Calu3 (cell line): ENCODE results near the gene DCAKD. TPM values are rescaled to one million over a fixed set of nuclear protein-coding genes. Genes with fewer than 3 reads are reported as not detected.

ENCODE experiments used
- BruUV-seq: library from RNA; stranded (reverse); fragments of 400-500 nt; replicated peaks from 2 replicates; lab custom pipeline; 2021; lab: Mats Ljungman, UMichigan
- CTCF ChIA-PET: fragments of 300-600 bp; sonication (Branson Sonifier 250); formaldehyde crosslinking; loops from one replicate; lab custom pipeline; 2022; ENCODE audit warnings: antibody characterized with exemption; lab: Charles Lee
- DNase-seq: peaks from one replicate; pipeline ENCODE4 v3.0.0; 2022
- H3K27ac Mint-ChIP-seq: one replicate; pipeline ENCODE4 v1.8.0; 2022; ENCODE audit warnings: mixed read lengths; ENCODE audit not compliant: unreplicated experiment
- H3K27me3 Mint-ChIP-seq: one replicate; pipeline ENCODE4 v1.8.0; 2022; ENCODE audit warnings: mixed read lengths; ENCODE audit not compliant: unreplicated experiment
- H3K36me3 Mint-ChIP-seq: one replicate; pipeline ENCODE4 v1.8.0; 2022; ENCODE audit warnings: mild to moderate bottlenecking, moderate library complexity, mixed read lengths; ENCODE audit not compliant: insufficient read depth, unreplicated experiment
- H3K4me1 Mint-ChIP-seq: one replicate; pipeline ENCODE4 v1.8.0; 2022; ENCODE audit warnings: mild to moderate bottlenecking, low read depth, mixed read lengths; ENCODE audit not compliant: unreplicated experiment
- H3K4me3 Mint-ChIP-seq: one replicate; pipeline ENCODE4 v1.8.0; 2022; ENCODE audit warnings: mild to moderate bottlenecking, low read depth, moderate library complexity, mixed read lengths; ENCODE audit not compliant: unreplicated experiment
- H3K9me3 Mint-ChIP-seq: one replicate; pipeline ENCODE4 v1.8.0; 2022; ENCODE audit warnings: low read depth, mixed read lengths; ENCODE audit not compliant: unreplicated experiment
- intact Hi-C: fragments of 100-400 bp; cut with micrococcal nuclease; formaldehyde crosslinking; loops from one replicate; pipeline ENCODE4 v1.10.0; 2022; ENCODE audit not compliant: unreplicated experiment
- total RNA-seq: library from RNA; stranded (reverse); gene quantifications from 2 replicates; pipeline ENCODE4 v1.2.3, GENCODE V29; 2022
- TF ChIP-seq, protein P1 (sequence below): fragments of 200-600 bp; IDR thresholded peaks from one replicate; pipeline ENCODE4 v1.8.0; 2022; ENCODE audit warnings: antibody characterized with exemption; ENCODE audit not compliant: unreplicated experiment

Gene DCAKD
- total RNA-seq, 1 experiment from 2014 or later = 20.5 TPM

DNA sequence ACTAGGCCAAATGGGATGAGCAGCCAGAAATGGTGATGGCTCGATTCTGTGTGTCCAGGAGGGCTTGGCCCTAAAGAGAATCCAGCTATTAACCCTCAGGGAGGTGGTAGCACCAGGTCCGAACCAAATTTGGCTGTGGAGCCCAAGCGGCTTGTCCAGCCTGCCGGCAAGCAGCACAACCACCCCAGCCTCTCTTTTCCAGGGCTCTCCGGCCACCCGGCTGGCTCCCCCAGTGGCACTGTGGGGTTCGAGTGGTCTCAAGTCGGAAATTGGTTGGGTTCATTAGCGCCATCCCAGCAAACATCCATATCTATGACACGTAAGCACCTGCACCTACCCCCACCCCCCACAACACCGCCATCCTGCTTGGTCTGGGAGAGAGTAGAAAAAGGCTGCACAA is 45.5 kb upstream of the DCAKD start:
- DNase-seq = no peak
- no TSS peak for BruUV-seq
- H3K4me3 Mint-ChIP-seq = no peak overlapping the region
- H3K27me3 Mint-ChIP-seq = no peaks in the 10 kb centered on the region
- H3K9me3 Mint-ChIP-seq = peaks cover 3% of the 10 kb centered on the region
- TF ChIP-seq, protein P1, sequence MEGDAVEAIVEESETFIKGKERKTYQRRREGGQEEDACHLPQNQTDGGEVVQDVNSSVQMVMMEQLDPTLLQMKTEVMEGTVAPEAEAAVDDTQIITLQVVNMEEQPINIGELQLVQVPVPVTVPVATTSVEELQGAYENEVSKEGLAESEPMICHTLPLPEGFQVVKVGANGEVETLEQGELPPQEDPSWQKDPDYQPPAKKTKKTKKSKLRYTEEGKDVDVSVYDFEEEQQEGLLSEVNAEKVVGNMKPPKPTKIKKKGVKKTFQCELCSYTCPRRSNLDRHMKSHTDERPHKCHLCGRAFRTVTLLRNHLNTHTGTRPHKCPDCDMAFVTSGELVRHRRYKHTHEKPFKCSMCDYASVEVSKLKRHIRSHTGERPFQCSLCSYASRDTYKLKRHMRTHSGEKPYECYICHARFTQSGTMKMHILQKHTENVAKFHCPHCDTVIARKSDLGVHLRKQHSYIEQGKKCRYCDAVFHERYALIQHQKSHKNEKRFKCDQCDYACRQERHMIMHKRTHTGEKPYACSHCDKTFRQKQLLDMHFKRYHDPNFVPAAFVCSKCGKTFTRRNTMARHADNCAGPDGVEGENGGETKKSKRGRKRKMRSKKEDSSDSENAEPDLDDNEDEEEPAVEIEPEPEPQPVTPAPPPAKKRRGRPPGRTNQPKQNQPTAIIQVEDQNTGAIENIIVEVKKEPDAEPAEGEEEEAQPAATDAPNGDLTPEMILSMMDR = no peak
- intact Hi-C loops = loop anchor here (5.0 kb wide), 2 partner anchors 35 to 175 kb away; partner anchors contain the start of gene PLCD3
- peaks cover 88% of the 10 kb centered on the region for H3K36me3 Mint-ChIP-seq
- H3K27ac Mint-ChIP-seq = peak overlapping the region; percentile 62
- CTCF ChIA-PET = interaction anchor here (0.6 kb wide), 1 partner anchor 37 kb away, joined by 6 read pairs; no protein-coding TSS in a partner anchor
- H3K4me1 Mint-ChIP-seq = peaks cover 28% of the 10 kb centered on the region

DNA sequence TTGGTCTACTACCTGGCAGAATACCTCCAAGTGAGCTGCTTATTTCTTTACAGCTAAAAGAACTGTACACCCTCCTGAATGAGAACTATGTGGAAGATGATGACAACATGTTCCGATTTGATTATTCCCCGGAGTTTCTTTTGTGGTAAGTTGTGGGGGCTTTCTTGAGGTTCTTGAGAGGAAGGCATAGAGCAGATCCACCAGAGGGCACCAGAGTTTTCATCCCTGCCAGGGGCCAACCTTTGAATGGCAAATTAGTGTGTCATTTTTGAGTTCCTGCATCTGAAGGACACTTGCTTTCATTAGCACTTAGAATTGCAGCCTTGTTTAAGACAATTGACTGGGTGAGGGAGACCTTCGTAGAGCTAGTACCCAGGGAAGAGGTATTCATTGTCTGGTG is 44.7 kb upstream of the DCAKD start:
- CTCF ChIA-PET = no interaction called here
- BruUV-seq = no TSS peak
- intact Hi-C loops = loop anchor here (5.0 kb wide), 2 partner anchors 36 to 174 kb away; partner anchors contain the start of gene PLCD3
- Mint-ChIP-seq H3K27ac (peak overlapping the region; percentile 62), H3K27me3 (no peaks in the 10 kb centered on the region), H3K9me3 (peaks cover 3% of the 10 kb centered on the region), H3K4me3 (no peak overlapping the region), H3K4me1 (peaks cover 31% of the 10 kb centered on the region), H3K36me3 (peaks cover 89% of the 10 kb centered on the region)
- TF ChIP-seq, protein P1 = peak; percentile 72
- DNase-seq = peak; percentile 63

DNA sequence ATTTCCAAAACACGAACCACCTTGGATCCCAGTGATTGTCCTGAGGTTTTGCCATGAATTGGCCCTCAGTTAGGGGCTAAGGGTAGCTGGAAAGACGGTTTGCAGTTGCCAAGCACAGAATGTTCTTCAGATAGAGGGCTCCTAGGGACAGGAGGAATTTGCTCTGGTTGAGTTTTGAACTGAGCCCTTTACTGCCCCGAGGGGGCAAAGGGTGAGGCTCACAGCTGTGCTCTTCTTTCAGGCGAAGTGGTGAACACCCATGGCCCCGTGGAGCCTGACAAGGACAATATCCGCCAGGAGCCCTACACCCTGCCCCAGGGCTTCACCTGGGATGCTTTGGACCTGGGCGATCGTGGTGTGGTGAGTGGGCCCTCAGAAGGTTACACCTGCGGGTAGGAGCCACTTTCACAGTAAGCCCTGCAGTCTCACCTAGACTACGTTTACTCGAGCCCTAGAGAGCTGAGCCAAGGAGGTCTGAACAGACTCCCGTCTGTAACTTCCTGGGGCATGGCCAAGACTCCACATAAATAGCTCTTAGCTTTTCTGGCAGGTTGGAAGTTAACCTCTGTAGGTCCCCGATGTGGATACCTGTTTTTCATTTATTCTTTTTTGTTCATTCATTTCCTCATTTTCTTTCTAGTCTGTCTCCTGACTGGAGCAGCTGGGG is 42.1 kb upstream of the DCAKD start:
- peaks cover 31% of the 10 kb centered on the region for H3K4me1 Mint-ChIP-seq

DNA sequence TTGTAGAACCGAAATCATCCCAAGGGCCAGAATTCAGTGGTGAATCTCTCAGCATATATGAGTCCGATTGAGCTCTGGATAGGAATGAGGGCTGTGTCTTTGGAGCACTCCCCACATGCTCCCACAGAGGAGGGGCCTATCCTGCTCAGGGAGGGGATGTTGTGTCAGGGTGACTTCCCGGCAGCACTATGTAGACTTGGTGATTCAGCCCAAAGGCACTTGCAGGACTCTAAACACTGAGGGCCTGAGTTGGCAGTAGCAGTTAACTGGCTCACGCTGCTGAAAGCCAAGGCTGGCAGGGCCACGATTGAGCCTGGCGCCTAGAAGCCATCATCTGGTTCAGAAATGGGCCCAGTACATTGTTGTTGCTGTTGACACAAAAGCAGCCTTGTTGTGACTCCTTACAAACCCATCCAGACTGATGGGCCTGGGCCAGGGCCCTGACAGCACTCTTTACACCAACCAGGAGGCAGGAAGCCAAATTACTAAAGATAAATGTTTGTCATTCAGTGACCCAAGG is 41.5 kb upstream of the DCAKD start:
- TF ChIP-seq, protein P1 = no peak
- intact Hi-C loops = no loop called here
- peaks cover 31% of the 10 kb centered on the region for H3K4me1 Mint-ChIP-seq
- peak overlapping the region; percentile 58 for H3K27ac Mint-ChIP-seq
- CTCF ChIA-PET = interaction anchor here (0.5 to 1.2 kb wide), 3 partner anchors 41 to 172 kb away, joined by 3 to 7 read pairs (median 4); partner anchors contain the start of gene ACBD4
- H3K9me3 Mint-ChIP-seq = peaks cover 3% of the 10 kb centered on the region
- H3K27me3 Mint-ChIP-seq = no peaks in the 10 kb centered on the region
- DNase-seq = peak; percentile 85
- no TSS peak for BruUV-seq
- H3K36me3 Mint-ChIP-seq = peaks cover 90% of the 10 kb centered on the region
- peak overlapping the region; percentile 15 for H3K4me3 Mint-ChIP-seq

More for the DNA sequence above, 42.1 kb upstream of the DCAKD start:
- BruUV-seq = no TSS peak
- TF ChIP-seq, protein P1 = no peak
- Mint-ChIP-seq H3K27me3 (no peaks in the 10 kb centered on the region), H3K36me3 (peaks cover 90% of the 10 kb centered on the region), H3K4me3 (peak overlapping the region; percentile 15), H3K27ac (peak overlapping the region; percentile 58), H3K9me3 (peaks cover 3% of the 10 kb centered on the region)
- DNase-seq = no peak
- CTCF ChIA-PET = interaction anchor here (0.7 to 1.2 kb wide), 2 partner anchors 42 to 56 kb away, joined by 4 to 7 read pairs; partner anchors contain the start of gene ACBD4
- intact Hi-C loops = no loop called here
